Measurements from ENCODE around the gene HORMAD2. TPM values are rescaled to one million over a fixed set of nuclear protein-coding genes. Genes with fewer than 3 reads are reported as not detected.

The HORMAD2 gene
- total RNA-seq, 2 donors from 2014 or later: not detected

Other genes starting within 250 kb of the HORMAD2 start
- 10 to 100 TPM; 31.3 to 37.2 TPM for gene ASCC2, start 242.2 kb upstream of the HORMAD2 start, total RNA-seq
- 10 to 100 TPM; 35.8 to 37.6 TPM for gene MTMR3, start 197.3 kb upstream of the HORMAD2 start, total RNA-seq
- 1 to 10 TPM; 2.6 to 8.1 TPM for gene LIF, start 166.3 kb downstream of the HORMAD2 start, total RNA-seq
- 1 to 10 TPM; 1.0 to 2.0 TPM for gene OSM, start 186.4 kb downstream of the HORMAD2 start, total RNA-seq
- 10 to 100 TPM in 1 of 2 donors, 1 to 10 TPM in 1; 9.8 to 14.3 TPM for gene CASTOR1, start 209.0 kb downstream of the HORMAD2 start, total RNA-seq
- 10 to 100 TPM; 20.5 to 20.7 TPM for gene TBC1D10A, start 246.5 kb downstream of the HORMAD2 start, total RNA-seq

All from posterior vena cava (tissue), 2 donors.